ENCODE results near the gene SRGAP1. TPM values are rescaled to one million over a fixed set of nuclear protein-coding genes. Genes with fewer than 3 reads are reported as not detected.

Gene SRGAP1
- total RNA-seq, 1 experiment from 2014 or later, result 65.0 TPM

DNA sequence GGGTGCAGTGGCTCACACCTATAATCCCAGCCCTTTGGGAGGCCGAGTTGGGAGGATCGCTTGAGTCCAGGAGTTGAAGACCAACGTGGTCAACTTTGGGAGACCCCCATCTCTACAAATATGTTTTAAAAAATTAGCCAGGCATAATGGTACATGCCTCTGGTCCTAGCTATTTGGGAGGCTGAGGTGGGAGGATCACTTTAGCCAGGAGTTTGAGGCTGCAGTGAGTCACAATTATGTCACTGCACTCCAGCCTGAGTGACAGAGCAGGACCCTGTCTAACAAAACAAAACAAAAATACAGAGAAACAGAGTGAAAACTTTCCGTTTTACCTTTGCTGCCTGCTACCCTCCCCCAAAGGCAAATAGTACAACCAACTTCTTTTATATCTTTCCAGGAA, 60.2 kb downstream of the SRGAP1 start:
- Mint-ChIP-seq H3K9me3 (ENCODE audit: unreplicated experiment) (no peaks in the 10 kb centered on the region), H3K27me3 (ENCODE audit: insufficient read depth, unreplicated experiment) (no peaks in the 10 kb centered on the region)
- intact Hi-C loops (cut with micrococcal nuclease), result loop anchor here (2.0 kb wide), 1 partner anchor 60 kb away; the partner anchor contains the start of gene SRGAP1

DNA sequence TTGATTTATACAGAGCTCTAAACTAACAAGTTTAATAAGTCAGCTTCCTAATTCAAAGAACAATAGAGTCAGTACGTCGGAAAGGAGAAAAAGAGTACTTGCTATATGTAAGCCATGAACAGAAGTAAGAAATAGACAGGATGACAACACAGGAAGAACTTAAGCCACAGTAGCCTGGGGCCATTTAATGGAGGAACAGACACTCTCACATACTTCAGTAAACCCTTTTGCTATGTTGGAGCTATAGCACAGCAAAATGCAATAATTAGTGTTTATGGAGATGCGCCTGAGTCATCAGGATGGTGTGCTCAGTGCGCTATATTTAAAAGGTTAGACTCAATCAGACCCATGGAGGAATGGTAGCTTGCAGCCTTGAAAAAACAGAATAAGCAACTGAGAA, 61.0 kb downstream of the SRGAP1 start:
- Mint-ChIP-seq H3K27me3 (ENCODE audit: insufficient read depth, unreplicated experiment) (no peaks in the 10 kb centered on the region), H3K9me3 (ENCODE audit: unreplicated experiment) (no peaks in the 10 kb centered on the region), H3K27ac (ENCODE audit: low read depth, unreplicated experiment) (peak overlapping the region; percentile 92), H3K36me3 (ENCODE audit: insufficient read depth, unreplicated experiment) (no peaks in the 10 kb centered on the region), H3K4me1 (ENCODE audit: insufficient read depth, unreplicated experiment) (peaks cover 33% of the 10 kb centered on the region), H3K4me3 (ENCODE audit: unreplicated experiment) (peak overlapping the region; percentile 70)
- ChIA-PET CTCF (interaction anchor here (0.6 to 1.0 kb wide), 4 partner anchors 10 to 719 kb away, joined by 3 read pairs; no protein-coding TSS in a partner anchor), POLR2A (interaction anchor here (0.7 to 2.2 kb wide), 16 partner anchors 11 to 265 kb away, joined by 3 to 30 read pairs (median 4); partner anchors contain the start of gene SRGAP1)
- BruUV-seq (replicated peaks), result no TSS peak
- intact Hi-C loops (cut with micrococcal nuclease), result loop anchor here (2.0 kb wide), 1 partner anchor 61 kb away; the partner anchor contains the start of gene SRGAP1
- DNase-seq (ENCODE audit: unreplicated experiment), result peak; percentile 89
- TF ChIP-seq, protein P1, sequence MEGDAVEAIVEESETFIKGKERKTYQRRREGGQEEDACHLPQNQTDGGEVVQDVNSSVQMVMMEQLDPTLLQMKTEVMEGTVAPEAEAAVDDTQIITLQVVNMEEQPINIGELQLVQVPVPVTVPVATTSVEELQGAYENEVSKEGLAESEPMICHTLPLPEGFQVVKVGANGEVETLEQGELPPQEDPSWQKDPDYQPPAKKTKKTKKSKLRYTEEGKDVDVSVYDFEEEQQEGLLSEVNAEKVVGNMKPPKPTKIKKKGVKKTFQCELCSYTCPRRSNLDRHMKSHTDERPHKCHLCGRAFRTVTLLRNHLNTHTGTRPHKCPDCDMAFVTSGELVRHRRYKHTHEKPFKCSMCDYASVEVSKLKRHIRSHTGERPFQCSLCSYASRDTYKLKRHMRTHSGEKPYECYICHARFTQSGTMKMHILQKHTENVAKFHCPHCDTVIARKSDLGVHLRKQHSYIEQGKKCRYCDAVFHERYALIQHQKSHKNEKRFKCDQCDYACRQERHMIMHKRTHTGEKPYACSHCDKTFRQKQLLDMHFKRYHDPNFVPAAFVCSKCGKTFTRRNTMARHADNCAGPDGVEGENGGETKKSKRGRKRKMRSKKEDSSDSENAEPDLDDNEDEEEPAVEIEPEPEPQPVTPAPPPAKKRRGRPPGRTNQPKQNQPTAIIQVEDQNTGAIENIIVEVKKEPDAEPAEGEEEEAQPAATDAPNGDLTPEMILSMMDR (IDR thresholded peaks at IDR 0.05; ENCODE audit: unreplicated experiment), result no peak

More for the DNA sequence above, 60.2 kb downstream of the SRGAP1 start:
- H3K27ac Mint-ChIP-seq (ENCODE audit: low read depth, unreplicated experiment), result peak overlapping the region; percentile 92
- no peak for DNase-seq (ENCODE audit: unreplicated experiment)
- ChIA-PET CTCF (interaction anchor here (0.7 to 0.8 kb wide), 2 partner anchors 20 to 475 kb away, joined by 3 to 4 read pairs; no protein-coding TSS in a partner anchor), POLR2A (interaction anchor here (0.7 to 2.2 kb wide), 14 partner anchors 11 to 266 kb away, joined by 3 to 30 read pairs (median 4); no protein-coding TSS in a partner anchor)
- peaks cover 30% of the 10 kb centered on the region for H3K4me1 Mint-ChIP-seq (ENCODE audit: insufficient read depth, unreplicated experiment)
- no peak overlapping the region for H3K4me3 Mint-ChIP-seq (ENCODE audit: unreplicated experiment)
- TF ChIP-seq, protein P1 (IDR thresholded peaks at IDR 0.05; ENCODE audit: unreplicated experiment), result no peak
- no TSS peak for BruUV-seq (replicated peaks)
- H3K36me3 Mint-ChIP-seq (ENCODE audit: insufficient read depth, unreplicated experiment), result no peaks in the 10 kb centered on the region

DNA sequence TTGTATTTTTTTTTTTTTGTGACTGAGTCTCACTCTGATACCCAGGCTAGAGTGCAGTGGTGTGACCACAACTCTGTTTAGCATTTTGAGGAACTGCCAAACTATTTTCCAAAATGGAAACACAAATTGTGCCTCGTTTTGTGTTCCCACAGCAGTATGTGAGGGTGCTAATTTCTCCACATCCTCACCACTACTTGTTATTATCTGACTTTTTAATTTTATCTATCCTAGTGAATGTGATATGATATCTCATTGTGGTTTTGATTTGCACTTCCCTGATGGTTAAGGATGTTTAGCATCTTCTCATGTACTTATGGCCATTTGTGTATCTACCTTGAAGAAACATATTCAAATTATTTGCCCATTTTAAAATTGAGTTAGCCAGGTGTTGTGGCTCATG, 62.4 kb downstream of the SRGAP1 start:
- intact Hi-C loops (cut with micrococcal nuclease), result no loop called here
- peak overlapping the region; percentile 7 for H3K27ac Mint-ChIP-seq (ENCODE audit: low read depth, unreplicated experiment)
- no peak overlapping the region for H3K4me3 Mint-ChIP-seq (ENCODE audit: unreplicated experiment)
- BruUV-seq (replicated peaks), result no TSS peak
- POLR2A ChIA-PET, result interaction anchor here (1.0 to 2.2 kb wide), 4 partner anchors 10 to 253 kb away, joined by 3 to 30 read pairs (median 4); no protein-coding TSS in a partner anchor
- TF ChIP-seq, protein P1 (IDR thresholded peaks at IDR 0.05; ENCODE audit: unreplicated experiment), result no peak
- no peak for DNase-seq (ENCODE audit: unreplicated experiment)
- H3K27me3 Mint-ChIP-seq (ENCODE audit: insufficient read depth, unreplicated experiment), result no peaks in the 10 kb centered on the region
- H3K9me3 Mint-ChIP-seq (ENCODE audit: unreplicated experiment), result no peaks in the 10 kb centered on the region
- H3K4me1 Mint-ChIP-seq (ENCODE audit: insufficient read depth, unreplicated experiment), result peaks cover 30% of the 10 kb centered on the region
- CTCF ChIA-PET, result interaction anchor here (0.6 to 0.7 kb wide), 2 partner anchors 352 to 613 kb away, joined by 3 to 4 read pairs; no protein-coding TSS in a partner anchor
- no peaks in the 10 kb centered on the region for H3K36me3 Mint-ChIP-seq (ENCODE audit: insufficient read depth, unreplicated experiment)

DNA sequence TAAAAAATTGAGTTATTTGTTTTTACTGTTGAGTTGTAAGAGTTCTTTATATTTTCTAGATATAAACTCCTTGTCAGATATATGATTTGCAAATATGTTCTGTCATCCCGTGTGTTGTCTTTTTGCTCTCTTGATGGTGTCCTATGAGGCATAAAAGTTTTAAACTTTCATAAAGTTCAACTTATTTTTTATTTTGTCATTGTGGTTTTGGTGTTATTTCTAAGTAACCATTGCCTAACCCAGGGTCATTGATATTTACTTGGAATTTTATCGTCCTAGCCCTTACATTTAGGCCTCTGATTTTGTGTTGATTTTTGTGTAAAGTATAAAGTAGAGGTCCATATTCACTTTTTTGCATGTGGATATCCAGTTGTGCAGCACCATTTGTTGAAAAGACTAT, 63.1 kb downstream of the SRGAP1 start:
- Mint-ChIP-seq H3K36me3 (ENCODE audit: insufficient read depth, unreplicated experiment) (no peaks in the 10 kb centered on the region), H3K9me3 (ENCODE audit: unreplicated experiment) (no peaks in the 10 kb centered on the region), H3K27me3 (ENCODE audit: insufficient read depth, unreplicated experiment) (no peaks in the 10 kb centered on the region), H3K4me3 (ENCODE audit: unreplicated experiment) (no peak overlapping the region), H3K4me1 (ENCODE audit: insufficient read depth, unreplicated experiment) (peaks cover 30% of the 10 kb centered on the region), H3K27ac (ENCODE audit: low read depth, unreplicated experiment) (peak overlapping the region; percentile 7)
- BruUV-seq (replicated peaks), result no TSS peak
- DNase-seq (ENCODE audit: unreplicated experiment), result no peak
- intact Hi-C loops (cut with micrococcal nuclease), result no loop called here
- TF ChIP-seq, protein P1 (IDR thresholded peaks at IDR 0.05; ENCODE audit: unreplicated experiment), result no peak
- ChIA-PET POLR2A (interaction anchor here (2.7 kb wide), 1 partner anchor 10 kb away, joined by 12 read pairs; no protein-coding TSS in a partner anchor), CTCF (interaction anchor here (0.6 kb wide), 1 partner anchor 612 kb away, joined by 3 read pairs; no protein-coding TSS in a partner anchor)
